CD4-positive, CD25-positive, alpha-beta regulatory T cell (primary cell): ENCODE measurements around the gene TMEM140. TPM values are rescaled to one million over a fixed set of nuclear protein-coding genes. Genes with fewer than 3 reads are reported as not detected.
A peak's percentile ranks its signal among the peaks of the same experiment; 100 is the strongest.

Experiments
- ATAC-seq, 2 donors: fragments of 150-1000 bp; cut with Tn5 transposase; one replicate each; pipeline ENCODE4 v1.10.0; 2021; ENCODE audit warnings: low read depth in 2 of 2, moderate number of reproducible peaks in 2 of 2, moderate library complexity in 1 of 2
- DNase-seq, 3 donors: peaks; one replicate each; pipeline versions ENCODE4 v3.0.0 to v3.0.0-alpha.2; 2012 to 2022; ENCODE audit warnings: mixed read lengths in 1 of 3
- H3K27ac ChIP-seq: one replicate; pipeline ENCODE4 v1.7.0; 2013; ENCODE audit warnings: mild to moderate bottlenecking, low read length; ENCODE audit not compliant: insufficient read depth, poor library complexity, severe bottlenecking
- H3K27me3 ChIP-seq: one replicate; pipeline ENCODE4 v1.7.0; 2013; ENCODE audit warnings: low read length; ENCODE audit not compliant: control insufficient read depth, insufficient read depth
- H3K36me3 ChIP-seq: one replicate; pipeline ENCODE4 v1.7.0; 2013; ENCODE audit warnings: mild to moderate bottlenecking, low read length, moderate library complexity; ENCODE audit not compliant: control insufficient read depth, insufficient read depth
- H3K4me1 ChIP-seq: 2 replicates; pipeline ENCODE4 v1.7.0; 2013; ENCODE audit warnings: mild to moderate bottlenecking, low read length; ENCODE audit not compliant: insufficient read depth, control insufficient read depth, poor library complexity, severe bottlenecking
- H3K4me3 ChIP-seq: one replicate; pipeline ENCODE4 v1.7.0; 2013; ENCODE audit warnings: low read depth, mild to moderate bottlenecking, low read length, moderate library complexity
- H3K9me3 ChIP-seq, 2 experiments: 1 replicate in 1 of 2; 2 replicates in 1 of 2; pipeline ENCODE4 v1.7.0; 2013; ENCODE audit warnings: low read length in 2 of 2, mild to moderate bottlenecking in 1 of 2, moderate library complexity in 1 of 2; ENCODE audit not compliant: control insufficient read depth in 2 of 2
- H3K27ac Mint-ChIP-seq, 3 donors: one replicate each; pipeline ENCODE4 v1.8.0; 2020 to 2022; ENCODE audit warnings: mild to moderate bottlenecking in 3 of 3, mixed read lengths in 3 of 3, moderate library complexity in 2 of 3
- H3K27me3 Mint-ChIP-seq: one replicate; pipeline ENCODE4 v1.8.0; 2022; ENCODE audit warnings: mild to moderate bottlenecking, mixed read lengths
- H3K36me3 Mint-ChIP-seq: one replicate; pipeline ENCODE4 v1.8.0; 2020; ENCODE audit warnings: mixed read lengths
- H3K4me1 Mint-ChIP-seq, 4 donors: one replicate each; pipeline ENCODE4 v1.8.0; 2020 to 2022; ENCODE audit warnings: mixed read lengths in 4 of 4, mild to moderate bottlenecking in 1 of 4
- H3K4me3 Mint-ChIP-seq, 4 donors: one replicate each; pipeline ENCODE4 v1.8.0; 2020 to 2022; ENCODE audit warnings: mild to moderate bottlenecking in 4 of 4, mixed read lengths in 4 of 4, moderate library complexity in 3 of 4
- H3K9me3 Mint-ChIP-seq, 7 donors: one replicate each; pipeline ENCODE4 v1.8.0; 2020 to 2022; ENCODE audit warnings: mixed read lengths in 7 of 7, mild to moderate bottlenecking in 3 of 7, moderate library complexity in 2 of 7
- polyA plus RNA-seq, 4 donors: library from polyadenylated mRNA; unstranded; fragments of 300-500 nt; fragmentation: Illumina TruSeq; gene quantifications; one replicate each; pipeline ENCODE4 v1.2.3, GENCODE V29; 2021
- total RNA-seq: library from RNA; stranded (reverse); gene quantifications from one replicate; pipeline ENCODE4 v1.2.3, GENCODE V29; 2022

Gene TMEM140
- total and polyA plus RNA-seq, 5 donors from 2014 or later: 18.9 to 44.7 (median 36.6) TPM

GRCh38 chr7:135158141-135158655, 10.3 kb downstream of the TMEM140 start:
- peaks cover 44 to 69% (median 58%) of the 10 kb centered on the region in 4 donors for H3K4me1 Mint-ChIP-seq
- ATAC-seq (no peak), DNase-seq (no peak)
- Histone ChIP-seq H3K27ac (no peak overlapping the region), H3K9me3 (peaks cover 27 to 32% of the 10 kb centered on the region in 2 experiments), H3K4me1 (peaks cover 21% of the 10 kb centered on the region), H3K27me3 (no peaks in the 10 kb centered on the region), H3K4me3 (no peak overlapping the region), H3K36me3 (peaks cover 20% of the 10 kb centered on the region)
- peak overlapping the region in 1 of 4 donors; percentile 32 for H3K4me3 Mint-ChIP-seq
- peaks cover 77% of the 10 kb centered on the region for H3K36me3 Mint-ChIP-seq
- peaks cover 0 to 42% (median 13%) of the 10 kb centered on the region in 7 donors for H3K9me3 Mint-ChIP-seq
- peak overlapping the region in 1 of 3 donors; percentile 78 for H3K27ac Mint-ChIP-seq
- H3K27me3 Mint-ChIP-seq: no peaks in the 10 kb centered on the region

- H3K27me3 Mint-ChIP-seq: no peaks in the 10 kb centered on the region
- H3K27ac Mint-ChIP-seq: peak overlapping the region in 2 of 3 donors; percentile 8 to 9
- peaks cover 22 to 27% of the 10 kb centered on the region in 2 experiments for H3K9me3 ChIP-seq
- peaks cover 74% of the 10 kb centered on the region for H3K36me3 Mint-ChIP-seq
- H3K36me3 ChIP-seq: peaks cover 21% of the 10 kb centered on the region
- DNase-seq (no peak), ATAC-seq (no peak)
- peak overlapping the region in 1 of 4 donors; percentile 20 for H3K4me3 Mint-ChIP-seq
- H3K4me1 ChIP-seq: peaks cover 21% of the 10 kb centered on the region
- H3K27ac ChIP-seq: peak overlapping the region; percentile 43
- no peak overlapping the region for H3K4me3 ChIP-seq
- no peaks in the 10 kb centered on the region for H3K27me3 ChIP-seq
- H3K4me1 Mint-ChIP-seq: peaks cover 43 to 67% (median 54%) of the 10 kb centered on the region in 4 donors
- peaks cover 0 to 38% (median 12%) of the 10 kb centered on the region in 7 donors for H3K9me3 Mint-ChIP-seq
These were observed 11.0 kb downstream of the TMEM140 start for GRCh38 chr7:135158874-135159273.

- peak overlapping the region; percentile 52 for H3K4me3 ChIP-seq
- peaks cover 71% of the 10 kb centered on the region for H3K36me3 Mint-ChIP-seq
- H3K36me3 ChIP-seq: peaks cover 27% of the 10 kb centered on the region
- no peaks in the 10 kb centered on the region for H3K27me3 ChIP-seq
- H3K27ac ChIP-seq: peak overlapping the region; percentile 43
- H3K27ac Mint-ChIP-seq: peak overlapping the region; percentile 8 to 85 (median 83)
- peaks cover 18 to 27% of the 10 kb centered on the region in 2 experiments for H3K9me3 ChIP-seq
- H3K9me3 Mint-ChIP-seq: peaks cover 0 to 31% (median 12%) of the 10 kb centered on the region in 7 donors
- H3K4me1 Mint-ChIP-seq: peaks cover 41 to 63% (median 49%) of the 10 kb centered on the region in 4 donors
- DNase-seq (no peak), ATAC-seq (no peak)
- no peaks in the 10 kb centered on the region for H3K27me3 Mint-ChIP-seq
- peak overlapping the region in 2 of 4 donors; percentile 20 to 36 for H3K4me3 Mint-ChIP-seq
- H3K4me1 ChIP-seq: peaks cover 21% of the 10 kb centered on the region
These were observed 11.7 kb downstream of the TMEM140 start for GRCh38 chr7:135159359-135160085.

GRCh38 chr7:135160098-135160857, 12.4 kb downstream of the TMEM140 start:
- Mint-ChIP-seq H3K4me3 (peak overlapping the region in 3 of 4 donors; percentile 6 to 36 (median 13)), H3K27ac (peak overlapping the region; percentile 21 to 94 (median 85)), H3K9me3 (peaks cover 0 to 26% (median 8%) of the 10 kb centered on the region in 7 donors), H3K4me1 (peaks cover 35 to 63% (median 48%) of the 10 kb centered on the region in 4 donors), H3K36me3 (peaks cover 67% of the 10 kb centered on the region), H3K27me3 (no peaks in the 10 kb centered on the region)
- no peaks in the 10 kb centered on the region for H3K27me3 ChIP-seq
- peaks cover 29% of the 10 kb centered on the region for H3K36me3 ChIP-seq
- peak overlapping the region; percentile 52 for H3K4me3 ChIP-seq
- no peak overlapping the region for H3K27ac ChIP-seq
- H3K9me3 ChIP-seq: peaks cover 11 to 19% of the 10 kb centered on the region in 2 experiments
- ATAC-seq: peak in 1 of 2 donors; percentile 13
- DNase-seq: peak in 1 of 3 donors; percentile 57
- H3K4me1 ChIP-seq: peaks cover 21% of the 10 kb centered on the region

- ATAC-seq (no peak), DNase-seq (no peak)
- peak overlapping the region in 3 of 4 donors; percentile 3 to 13 (median 6) for H3K4me3 Mint-ChIP-seq
- H3K27ac Mint-ChIP-seq: peak overlapping the region; percentile 21 to 94 (median 85)
- H3K27me3 ChIP-seq: no peaks in the 10 kb centered on the region
- H3K36me3 ChIP-seq: peaks cover 29% of the 10 kb centered on the region
- no peak overlapping the region for H3K4me3 ChIP-seq
- peaks cover 0 to 18% (median 7%) of the 10 kb centered on the region in 7 donors for H3K9me3 Mint-ChIP-seq
- H3K4me1 Mint-ChIP-seq: peaks cover 35 to 67% (median 51%) of the 10 kb centered on the region in 4 donors
- peaks cover 4 to 11% of the 10 kb centered on the region in 2 experiments for H3K9me3 ChIP-seq
- H3K4me1 ChIP-seq: peaks cover 21% of the 10 kb centered on the region
- no peaks in the 10 kb centered on the region for H3K27me3 Mint-ChIP-seq
- peaks cover 68% of the 10 kb centered on the region for H3K36me3 Mint-ChIP-seq
- no peak overlapping the region for H3K27ac ChIP-seq
These were observed 13.2 kb downstream of the TMEM140 start for GRCh38 chr7:135160858-135161653.

- peaks cover 68% of the 10 kb centered on the region for H3K36me3 Mint-ChIP-seq
- Histone ChIP-seq H3K4me1 (peaks cover 21% of the 10 kb centered on the region), H3K36me3 (peaks cover 35% of the 10 kb centered on the region), H3K9me3 (peaks cover 0 to 5% of the 10 kb centered on the region in 2 experiments), H3K4me3 (no peak overlapping the region), H3K27ac (no peak overlapping the region), H3K27me3 (no peaks in the 10 kb centered on the region)
- H3K4me3 Mint-ChIP-seq: peak overlapping the region in 1 of 4 donors; percentile 3
- no peaks in the 10 kb centered on the region for H3K27me3 Mint-ChIP-seq
- no peak for DNase-seq
- peak overlapping the region in 1 of 3 donors; percentile 94 for H3K27ac Mint-ChIP-seq
- no peak for ATAC-seq
- peaks cover 0 to 12% (median 2%) of the 10 kb centered on the region in 7 donors for H3K9me3 Mint-ChIP-seq
- H3K4me1 Mint-ChIP-seq: peaks cover 35 to 70% (median 53%) of the 10 kb centered on the region in 4 donors
These were observed 13.8 kb downstream of the TMEM140 start for GRCh38 chr7:135161669-135162068.
